Measurements from ENCODE around the gene TEF. TPM values are rescaled to one million over a fixed set of nuclear protein-coding genes. Genes with fewer than 3 reads are reported as not detected.
"Not testable (repeated sequence)": the region's sequence is repeated elsewhere in the genome, so short reads cannot be mapped to it uniquely, and the experiment has no call there.

The TEF gene
- total RNA-seq, 2 experiments from 2014 or later: 6.8 to 7.0 TPM

GRCh38 chr22:41436322-41437113 is 54.8 kb downstream of the TEF start:
- POLR2A ChIA-PET: interaction anchor here (0.7 kb wide), 1 partner anchor 12 kb away, joined by 5 read pairs; no protein-coding TSS in a partner anchor

GRCh38 chr22:41437198-41437597 is 55.5 kb downstream of the TEF start:
- Histone ChIP-seq H3K9me3 (ENCODE audit: low read length) (no peaks in the 10 kb centered on the region), H3K9me2 (ENCODE audit: insufficient read depth, low read length) (no peaks in the 10 kb centered on the region), H4K20me1 (ENCODE audit: insufficient read depth, low read length) (no peaks in the 10 kb centered on the region; the same call in 1 of the 2 replicates), H3K4me1 (ENCODE audit: insufficient read depth, low read length, poor library complexity, severe bottlenecking) (no peaks in the 10 kb centered on the region), H3K27ac (ENCODE audit: low read depth, low read length, poor library complexity, severe bottlenecking) (no peak overlapping the region), H3K79me2 (ENCODE audit: insufficient read depth, low read depth, low read length) (peaks cover 31% of the 10 kb centered on the region), H3K36me3 (ENCODE audit: insufficient read depth, low read length) (peaks cover 82% of the 10 kb centered on the region), H3K4me3 (ENCODE audit: low read depth, low read length, poor library complexity, severe bottlenecking) (no peak overlapping the region), H3K4me2 (ENCODE audit: low read length) (no peak overlapping the region), H2AFZ (ENCODE audit: low read length) (no peak overlapping the region)
- ChIA-PET POLR2A (interaction anchor here (0.7 kb wide), 1 partner anchor 11 kb away, joined by 5 read pairs; no protein-coding TSS in a partner anchor), CTCF (ENCODE audit: unreplicated experiment) (interaction anchor here (0.9 kb wide), 1 partner anchor 9 kb away, joined by 3 read pairs; the partner anchor contains the start of gene TOB2)
- no peak for DNase-seq (ENCODE audit: low spot score)
- TF ChIP-seq EZH2phosphoT487 (IDR thresholded peaks at IDR 0.05; ENCODE audit: borderline replicate concordance, low read depth, low read length): no peak
- TF ChIP-seq, protein P1, sequence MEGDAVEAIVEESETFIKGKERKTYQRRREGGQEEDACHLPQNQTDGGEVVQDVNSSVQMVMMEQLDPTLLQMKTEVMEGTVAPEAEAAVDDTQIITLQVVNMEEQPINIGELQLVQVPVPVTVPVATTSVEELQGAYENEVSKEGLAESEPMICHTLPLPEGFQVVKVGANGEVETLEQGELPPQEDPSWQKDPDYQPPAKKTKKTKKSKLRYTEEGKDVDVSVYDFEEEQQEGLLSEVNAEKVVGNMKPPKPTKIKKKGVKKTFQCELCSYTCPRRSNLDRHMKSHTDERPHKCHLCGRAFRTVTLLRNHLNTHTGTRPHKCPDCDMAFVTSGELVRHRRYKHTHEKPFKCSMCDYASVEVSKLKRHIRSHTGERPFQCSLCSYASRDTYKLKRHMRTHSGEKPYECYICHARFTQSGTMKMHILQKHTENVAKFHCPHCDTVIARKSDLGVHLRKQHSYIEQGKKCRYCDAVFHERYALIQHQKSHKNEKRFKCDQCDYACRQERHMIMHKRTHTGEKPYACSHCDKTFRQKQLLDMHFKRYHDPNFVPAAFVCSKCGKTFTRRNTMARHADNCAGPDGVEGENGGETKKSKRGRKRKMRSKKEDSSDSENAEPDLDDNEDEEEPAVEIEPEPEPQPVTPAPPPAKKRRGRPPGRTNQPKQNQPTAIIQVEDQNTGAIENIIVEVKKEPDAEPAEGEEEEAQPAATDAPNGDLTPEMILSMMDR (conservative IDR thresholded peaks at IDR 0.05; ENCODE audit: low read length): no peak
- intact Hi-C loops (cut with micrococcal nuclease; ENCODE audit: unreplicated experiment): no loop called here
- no TSS peak for BruUV-seq (replicated peaks)

More at GRCh38 chr22:41436322-41437113, 54.8 kb downstream of the TEF start:
- Histone ChIP-seq H3K36me3 (ENCODE audit: insufficient read depth, low read length) (peaks cover 85% of the 10 kb centered on the region), H3K27ac (ENCODE audit: low read depth, low read length, poor library complexity, severe bottlenecking) (no peak overlapping the region), H3K9me3 (ENCODE audit: low read length) (no peaks in the 10 kb centered on the region), H3K9me2 (ENCODE audit: insufficient read depth, low read length) (no peaks in the 10 kb centered on the region), H4K20me1 (ENCODE audit: insufficient read depth, low read length) (no peaks in the 10 kb centered on the region; the same call in 1 of the 2 replicates), H2AFZ (ENCODE audit: low read length) (no peak overlapping the region), H3K4me3 (ENCODE audit: low read depth, low read length, poor library complexity, severe bottlenecking) (no peak overlapping the region), H3K4me2 (ENCODE audit: low read length) (no peak overlapping the region), H3K4me1 (ENCODE audit: insufficient read depth, low read length, poor library complexity, severe bottlenecking) (no peaks in the 10 kb centered on the region), H3K79me2 (ENCODE audit: insufficient read depth, low read depth, low read length) (peaks cover 26% of the 10 kb centered on the region; the same call in 1 of the 2 replicates)
- no peak for TF ChIP-seq EZH2phosphoT487 (IDR thresholded peaks at IDR 0.05; ENCODE audit: borderline replicate concordance, low read depth, low read length)
- TF ChIP-seq, protein P1 (conservative IDR thresholded peaks at IDR 0.05; ENCODE audit: low read length): no peak
- CTCF ChIA-PET (ENCODE audit: unreplicated experiment): no interaction called here
- intact Hi-C loops (cut with micrococcal nuclease; ENCODE audit: unreplicated experiment): no loop called here
- DNase-seq (ENCODE audit: low spot score): no peak
- BruUV-seq (replicated peaks): no TSS peak

DNA sequence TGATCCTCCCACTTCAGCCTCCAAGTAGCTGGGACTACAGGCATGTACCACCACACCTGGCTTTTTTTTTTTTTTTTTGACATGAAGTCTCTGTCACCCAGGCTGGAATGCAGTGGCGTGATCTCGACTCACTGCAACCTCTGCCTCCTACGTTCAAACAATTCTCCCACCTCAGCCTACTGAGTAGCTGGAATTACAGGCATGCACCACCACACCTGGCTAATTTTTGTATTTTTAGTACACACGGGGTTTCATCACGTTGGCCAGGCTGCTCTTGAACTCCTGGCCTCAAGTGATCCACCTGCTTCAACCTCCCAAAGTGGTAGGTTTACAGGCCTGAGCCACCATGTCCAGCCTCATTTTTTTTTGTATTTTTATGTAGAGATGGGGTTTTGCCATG is 58.8 kb downstream of the TEF start:
- H3K27ac ChIP-seq (ENCODE audit: low read depth, low read length, poor library complexity, severe bottlenecking); H4K20me1 ChIP-seq (ENCODE audit: insufficient read depth, low read length); BruUV-seq (replicated peaks); H3K9me2 ChIP-seq (ENCODE audit: insufficient read depth, low read length); H3K9me3 ChIP-seq (ENCODE audit: low read length); H2AFZ ChIP-seq (ENCODE audit: low read length); DNase-seq (ENCODE audit: low spot score); H3K4me1 ChIP-seq (ENCODE audit: insufficient read depth, low read length, poor library complexity, severe bottlenecking); H3K4me3 ChIP-seq (ENCODE audit: low read depth, low read length, poor library complexity, severe bottlenecking); H3K4me2 ChIP-seq (ENCODE audit: low read length); POLR2A ChIA-PET; CTCF ChIA-PET (ENCODE audit: unreplicated experiment): not testable (repeated sequence)
- peaks cover 63% of the 10 kb centered on the region for H3K36me3 ChIP-seq (ENCODE audit: insufficient read depth, low read length)
- intact Hi-C loops (cut with micrococcal nuclease; ENCODE audit: unreplicated experiment): loop anchor here (10.0 kb wide), 2 partner anchors 346 to 1174 kb away; partner anchors contain the start of genes EP300 and POLDIP3
- peaks cover 57% of the 10 kb centered on the region for H3K79me2 ChIP-seq (ENCODE audit: insufficient read depth, low read depth, low read length)
